Superior temporal gyrus (tissue), 1 donor: Measurements from ENCODE around the gene ZFP69B.
"Not testable (repeated sequence)": the region's sequence is repeated elsewhere in the genome, so short reads cannot be mapped to it uniquely, and the experiment has no call there.

ENCODE experiments used
- DNase-seq: peaks from one replicate; pipeline ENCODE4 v3.0.0-alpha.2; 2016; ENCODE audit errors: extremely low spot score

ZFP69B gene

DNA sequence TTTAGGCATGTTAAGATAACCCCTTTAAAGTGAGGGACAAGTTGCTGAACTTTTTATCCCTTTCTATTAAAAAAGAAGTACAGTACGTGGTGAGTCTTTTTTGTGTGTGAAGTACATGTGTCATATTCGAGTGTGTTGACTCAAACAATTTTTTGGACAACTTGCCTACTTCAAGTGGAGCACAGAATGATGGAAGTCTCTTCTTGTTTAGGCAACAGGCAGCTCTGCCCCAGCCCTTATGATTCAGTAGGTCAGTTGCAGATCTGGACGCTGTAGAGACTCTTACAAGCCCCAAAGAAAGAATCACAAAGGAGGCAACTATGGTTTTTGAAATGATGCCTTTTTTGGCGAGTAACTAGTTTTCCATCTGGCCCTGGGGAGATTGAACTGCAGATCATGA is 14.4 kb upstream of the ZFP69B start:
- DNase-seq = no peak

DNA sequence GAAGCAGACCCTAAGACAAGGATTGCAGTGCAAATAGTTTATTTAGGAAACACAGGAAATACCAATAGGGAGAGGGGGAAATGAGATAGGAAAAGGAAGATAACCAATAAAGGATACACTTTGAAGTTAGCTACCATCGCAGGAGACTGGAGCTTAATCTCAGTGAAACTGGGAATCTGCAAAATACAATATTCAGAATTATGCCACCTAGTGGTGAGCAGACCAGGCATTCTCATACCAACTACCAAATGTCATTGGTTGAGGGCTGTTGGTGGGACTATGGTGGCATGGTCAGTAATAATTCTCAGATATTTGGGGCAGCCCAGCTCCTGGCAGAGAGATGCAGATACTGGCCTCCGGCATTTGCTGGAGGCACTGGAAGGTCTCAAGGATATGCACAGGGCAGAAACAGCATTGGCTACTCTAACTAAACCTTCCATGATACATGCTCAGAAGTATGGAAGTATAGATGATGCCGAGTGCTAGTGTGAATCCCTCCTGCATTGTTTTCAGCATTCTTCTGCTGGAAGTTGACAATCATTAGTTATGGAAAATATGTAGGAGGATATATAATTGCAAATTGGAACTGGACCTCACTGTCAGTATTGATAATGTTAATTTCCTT is 11.8 kb upstream of the ZFP69B start:
- DNase-seq = peak; percentile 79

DNA sequence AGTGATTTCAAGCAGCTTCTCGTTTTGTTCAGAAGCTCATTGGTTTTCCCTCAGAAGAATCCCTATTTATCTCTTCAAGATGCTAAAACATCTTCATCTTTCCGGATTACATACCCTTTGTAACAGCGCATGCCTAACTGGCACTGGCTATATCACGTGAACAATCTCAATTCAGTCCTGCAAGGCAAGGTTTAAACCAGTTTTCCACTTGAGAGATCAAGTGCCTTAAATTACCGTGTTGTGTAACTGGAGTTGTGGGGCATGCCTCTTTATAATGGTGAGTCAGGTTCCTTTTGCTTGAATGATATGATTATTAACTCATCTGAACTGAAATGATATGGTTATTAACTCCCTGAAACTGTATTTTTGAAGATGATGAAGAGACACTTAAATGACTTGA is 11.0 kb upstream of the ZFP69B start:
- DNase-seq = no peak

DNA sequence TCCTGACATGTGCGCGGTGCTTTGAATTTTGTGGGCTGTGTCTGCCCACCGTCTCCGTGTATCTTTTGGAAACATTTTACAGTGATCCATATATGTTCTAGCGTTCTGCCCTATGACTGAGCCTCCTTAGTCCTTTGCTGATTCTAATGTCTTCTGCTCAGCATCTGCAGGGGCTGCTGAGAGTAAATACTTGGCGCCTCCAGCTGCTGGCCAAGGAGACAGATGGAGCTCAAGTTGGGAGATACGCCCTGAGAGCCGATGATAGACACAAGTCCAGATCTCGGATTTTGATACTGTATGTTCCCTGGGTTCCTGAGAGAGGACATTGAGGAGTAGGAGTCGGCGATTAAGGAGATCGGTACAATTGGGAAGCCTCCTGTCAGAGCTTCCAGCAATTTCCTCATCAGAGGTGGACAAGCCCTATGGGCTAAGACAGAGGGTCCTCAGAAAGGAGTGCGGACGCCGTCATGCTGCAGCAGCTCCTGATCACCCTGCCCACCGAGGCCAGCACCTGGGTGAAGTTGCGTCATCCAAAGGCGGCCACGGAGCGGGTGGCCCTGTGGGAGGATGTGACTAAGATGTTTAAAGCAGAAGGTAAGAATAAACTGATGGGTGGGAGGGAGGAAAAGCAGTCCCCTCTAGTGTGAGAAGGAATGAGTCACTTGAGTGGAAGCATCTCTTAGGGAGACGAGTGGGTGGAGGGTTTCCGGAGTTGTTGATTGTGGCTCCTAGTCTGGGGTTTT is 390 bp downstream of the ZFP69B start:
- peak; percentile 67 for DNase-seq

DNA sequence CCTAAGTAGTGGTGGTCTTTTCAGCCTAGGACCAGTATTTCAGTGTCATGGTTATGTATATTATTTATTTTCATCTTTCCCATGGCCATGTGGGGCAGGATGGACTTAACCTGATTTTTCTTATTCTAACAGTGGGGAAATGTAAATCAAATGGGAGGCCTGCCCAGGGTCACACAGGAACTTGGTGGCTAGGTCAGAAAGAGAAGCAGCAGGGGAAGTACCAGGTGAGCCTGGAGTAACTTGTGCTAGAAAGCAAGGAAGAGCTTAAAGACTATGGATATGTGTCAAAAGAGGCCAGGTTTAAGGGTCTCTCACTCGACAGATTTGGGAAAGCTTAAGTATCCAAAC is 936 bp downstream of the ZFP69B start:
- DNase-seq = no peak

DNA sequence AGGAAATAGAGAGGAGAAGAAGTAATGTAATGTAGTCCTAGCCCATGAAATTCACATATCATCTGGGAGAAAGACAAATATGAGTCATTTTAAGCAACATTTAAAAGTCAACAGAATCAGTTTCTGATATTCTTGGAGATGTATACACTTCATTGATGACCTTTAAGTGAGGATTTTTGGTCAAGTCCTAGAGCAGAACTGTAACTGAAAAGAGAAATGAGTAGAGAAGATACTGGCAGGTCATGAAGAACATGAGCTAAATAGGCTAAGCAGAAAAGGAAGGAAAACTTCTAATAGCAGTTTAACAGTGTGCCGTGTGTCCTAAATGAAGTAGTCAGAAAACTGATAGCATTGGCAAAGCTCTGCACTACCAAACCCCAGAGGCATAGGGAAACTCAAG is 4.6 kb downstream of the ZFP69B start:
- DNase-seq = no peak

DNA sequence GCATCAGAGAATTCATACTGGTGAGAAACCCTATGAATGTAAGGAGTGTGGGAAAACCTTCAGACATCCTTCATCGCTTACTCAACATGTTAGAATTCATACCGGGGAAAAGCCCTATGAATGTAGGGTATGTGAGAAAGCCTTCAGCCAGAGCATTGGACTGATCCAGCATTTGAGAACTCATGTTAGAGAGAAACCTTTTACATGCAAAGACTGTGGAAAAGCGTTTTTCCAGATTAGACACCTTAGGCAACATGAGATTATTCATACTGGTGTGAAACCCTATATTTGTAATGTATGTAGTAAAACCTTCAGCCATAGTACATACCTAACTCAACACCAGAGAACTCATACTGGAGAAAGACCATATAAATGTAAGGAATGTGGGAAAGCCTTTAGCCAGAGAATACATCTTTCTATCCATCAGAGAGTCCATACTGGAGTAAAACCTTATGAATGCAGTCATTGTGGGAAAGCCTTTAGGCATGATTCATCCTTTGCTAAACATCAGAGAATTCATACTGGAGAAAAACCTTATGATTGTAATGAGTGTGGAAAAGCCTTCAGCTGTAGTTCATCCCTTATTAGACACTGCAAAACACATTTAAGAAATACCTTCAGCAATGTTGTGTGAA is 12.8 kb downstream of the ZFP69B start:
- DNase-seq = no peak

DNA sequence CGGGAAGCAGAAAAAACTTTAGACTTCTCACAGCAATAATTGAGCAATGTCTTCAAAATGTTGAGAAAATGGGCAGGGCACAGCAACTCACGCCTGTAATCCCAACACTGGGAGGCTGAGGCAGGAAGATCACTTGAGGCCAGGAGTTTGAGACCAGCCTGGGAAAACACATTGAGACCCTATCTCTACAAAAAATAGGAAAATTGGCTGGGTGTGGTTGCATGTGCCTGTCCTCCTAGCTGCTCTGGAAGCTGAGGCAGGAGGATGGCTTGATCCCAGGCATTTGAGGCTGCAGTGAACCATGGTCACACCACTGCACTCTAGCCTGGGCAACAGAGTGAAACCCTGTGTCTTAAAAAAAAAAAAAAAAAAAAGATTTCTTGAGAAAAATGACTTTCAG is 19.1 kb downstream of the ZFP69B start:
- DNase-seq = no peak

DNA sequence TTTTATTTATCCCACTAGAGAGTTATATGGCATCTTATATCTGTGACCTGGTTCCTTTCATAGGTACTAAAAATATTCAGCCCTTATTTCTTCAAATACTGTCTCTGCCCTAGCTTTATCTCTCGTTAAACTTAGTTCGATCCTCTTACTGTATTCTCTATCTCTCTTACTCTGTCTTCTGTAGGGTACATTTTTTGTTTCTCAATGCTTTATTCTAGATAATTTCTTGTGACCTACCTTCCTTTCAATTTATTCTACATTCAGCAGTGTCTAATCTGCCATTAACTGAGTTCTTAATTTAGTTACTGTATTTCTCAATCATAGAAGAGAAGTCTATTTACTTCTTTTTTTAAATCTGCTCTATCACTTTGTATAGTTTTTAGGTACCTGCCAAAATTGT is 25.0 kb downstream of the ZFP69B start:
- DNase-seq = no peak

DNA sequence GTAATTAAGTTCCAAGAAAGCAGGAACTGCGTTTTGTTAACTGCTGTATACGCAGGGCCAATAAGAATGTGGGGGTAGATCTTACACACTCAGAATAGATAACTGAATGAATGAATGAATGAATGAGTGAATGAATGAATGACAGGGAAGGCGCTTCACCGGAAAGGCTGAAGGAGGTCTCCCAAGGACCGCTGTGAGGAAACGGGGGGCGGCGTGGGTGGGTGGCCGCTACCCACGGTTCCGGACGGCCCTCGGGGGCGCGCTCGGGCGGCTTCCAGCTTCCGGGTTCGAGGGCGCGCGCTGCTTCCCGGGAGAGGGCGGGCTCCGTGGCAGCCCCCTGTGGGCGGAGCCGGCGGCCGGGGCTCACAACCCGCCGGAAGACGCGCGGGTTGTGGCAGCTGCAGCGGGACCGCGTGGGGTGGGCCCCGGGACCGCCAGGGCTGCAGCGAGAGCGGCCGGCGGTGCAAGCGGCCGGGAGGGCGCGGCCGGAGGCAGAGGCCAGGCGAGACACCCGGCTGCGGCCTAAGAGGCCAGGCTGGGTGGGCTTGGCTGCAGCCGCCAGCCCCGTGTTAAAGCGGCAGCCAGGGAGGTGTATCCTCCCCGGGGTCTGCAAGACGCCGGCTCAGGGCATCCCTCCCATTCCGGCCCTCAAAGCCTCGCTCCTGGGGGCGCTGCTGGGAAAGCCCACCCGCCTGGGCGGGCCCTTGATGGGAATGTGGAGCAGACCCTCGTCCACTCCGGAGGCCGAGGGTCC is 26.8 kb downstream of the ZFP69B start, which contains the start of gene ZFP69:
TSS of gene ZFP69 (plus strand) at position 367 of the 754 bp plus-strand sequence. CDS start 2,072 bp downstream, outside the sequence.
- peak; percentile 21 for DNase-seq

DNA sequence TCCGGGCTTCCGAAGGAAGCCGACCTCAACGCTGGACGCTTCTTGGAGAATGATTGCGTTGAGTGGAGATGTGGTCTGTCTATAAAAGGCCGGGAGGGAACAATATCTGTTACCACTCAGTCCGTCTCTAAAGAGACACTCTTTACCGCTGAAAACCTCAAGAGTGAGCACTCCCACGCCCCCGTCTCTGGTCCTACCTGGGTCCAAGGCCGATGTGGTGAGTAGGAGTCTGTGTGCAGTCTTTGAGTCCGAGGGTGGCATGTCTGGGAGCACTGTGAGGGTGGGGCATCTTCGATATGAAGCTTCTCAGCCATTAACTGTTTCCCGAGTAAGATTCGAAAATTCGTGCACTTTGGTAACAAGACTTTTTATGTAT is 27.4 kb downstream of the ZFP69B start:
- peak; percentile 17 for DNase-seq

DNA sequence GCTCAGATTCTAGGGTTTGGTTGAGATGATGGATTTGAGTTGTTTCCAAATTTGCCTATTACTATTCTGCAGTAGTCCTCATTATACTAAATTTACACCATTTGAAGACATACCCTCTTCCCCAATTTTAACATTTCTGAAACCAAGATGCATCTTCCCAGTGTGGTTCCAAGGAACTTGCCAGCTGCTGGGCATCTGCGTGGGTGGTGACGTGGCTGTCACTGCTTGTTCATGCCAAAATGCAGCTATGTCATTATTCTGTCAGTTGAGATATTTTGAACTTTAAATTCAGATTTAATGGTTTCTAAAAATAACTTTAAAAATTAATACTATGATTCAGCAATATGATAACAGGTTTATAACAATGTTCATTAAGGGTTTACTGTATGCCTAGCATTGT is 28.0 kb downstream of the ZFP69B start:
- DNase-seq = peak; percentile 10

DNA sequence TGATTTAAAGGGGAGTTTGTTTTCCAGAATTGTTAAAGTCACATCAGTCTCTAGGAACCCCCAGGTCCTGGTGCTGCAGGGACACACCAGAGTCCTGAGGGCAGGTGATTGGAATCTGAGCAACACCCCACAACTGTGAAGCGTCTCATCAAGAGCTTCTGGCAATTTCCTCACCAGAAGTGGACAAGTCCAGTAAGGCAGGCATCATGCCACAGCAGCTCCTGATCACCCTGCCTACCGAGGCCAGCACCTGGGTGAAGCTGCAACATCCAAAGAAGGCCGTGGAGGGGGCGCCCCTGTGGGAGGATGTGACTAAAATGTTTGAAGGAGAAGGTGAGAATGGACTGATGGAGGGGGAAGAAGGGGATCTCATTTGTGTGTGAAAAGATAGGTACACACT is 28.9 kb downstream of the ZFP69B start:
- no peak for DNase-seq

DNA sequence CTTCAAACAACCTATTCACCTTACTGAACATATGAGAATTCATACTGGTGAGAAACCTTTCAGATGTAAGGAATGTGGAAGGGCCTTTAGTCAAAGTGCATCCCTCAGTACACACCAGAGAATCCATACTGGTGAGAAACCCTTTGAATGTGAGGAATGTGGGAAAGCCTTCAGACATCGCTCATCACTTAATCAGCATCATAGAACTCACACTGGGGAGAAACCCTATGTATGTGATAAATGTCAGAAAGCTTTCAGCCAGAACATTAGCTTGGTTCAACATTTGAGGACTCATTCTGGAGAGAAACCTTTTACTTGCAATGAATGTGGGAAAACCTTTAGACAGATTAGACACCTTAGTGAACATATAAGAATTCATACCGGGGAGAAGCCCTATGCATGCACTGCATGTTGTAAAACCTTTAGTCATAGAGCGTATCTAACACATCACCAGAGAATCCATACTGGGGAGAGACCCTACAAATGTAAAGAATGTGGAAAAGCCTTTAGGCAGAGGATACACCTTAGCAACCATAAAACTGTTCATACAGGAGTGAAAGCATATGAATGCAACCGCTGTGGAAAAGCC is 45.1 kb downstream of the ZFP69B start:
- DNase-seq = no peak

DNA sequence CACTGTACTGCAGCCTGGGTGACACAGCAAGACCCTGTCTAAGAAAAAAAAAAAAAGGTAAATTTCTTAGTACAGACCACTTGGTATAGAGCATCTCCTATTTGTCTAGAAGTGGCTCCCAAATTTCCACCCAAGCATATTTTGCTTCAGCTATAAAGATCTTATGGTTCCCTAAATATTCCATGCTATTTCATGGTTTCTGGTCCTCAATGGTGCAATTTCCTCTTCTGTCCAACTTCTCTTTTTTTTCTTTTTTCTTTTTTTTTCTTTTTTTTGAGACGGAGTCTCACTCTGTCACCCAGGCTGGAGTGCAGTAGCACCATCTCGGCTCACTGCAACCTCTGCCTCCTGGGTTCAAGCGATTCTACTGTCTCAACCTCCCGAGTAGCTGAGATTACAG is 52.4 kb downstream of the ZFP69B start:
- not testable (repeated sequence) for DNase-seq

DNA sequence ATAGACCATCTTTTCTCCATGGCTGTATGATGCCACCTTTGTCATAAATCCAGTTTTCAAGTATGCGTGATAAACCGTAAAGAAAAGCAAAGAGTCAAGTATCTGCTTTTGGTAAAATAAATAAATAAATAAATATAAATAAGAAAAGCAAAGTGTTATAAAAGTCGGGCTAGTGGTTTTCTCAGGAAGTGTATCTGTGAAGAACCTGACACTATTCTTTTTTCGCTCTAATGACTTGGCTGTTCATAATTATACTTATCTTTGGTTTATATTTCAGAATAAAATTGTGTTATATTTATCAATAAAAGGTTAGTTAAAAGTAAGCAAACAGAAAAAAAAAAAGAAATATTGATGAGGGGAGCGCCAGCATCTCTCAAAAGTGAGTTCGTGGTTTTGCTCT is 57.7 kb downstream of the ZFP69B start:
- peak; percentile 7 for DNase-seq

DNA sequence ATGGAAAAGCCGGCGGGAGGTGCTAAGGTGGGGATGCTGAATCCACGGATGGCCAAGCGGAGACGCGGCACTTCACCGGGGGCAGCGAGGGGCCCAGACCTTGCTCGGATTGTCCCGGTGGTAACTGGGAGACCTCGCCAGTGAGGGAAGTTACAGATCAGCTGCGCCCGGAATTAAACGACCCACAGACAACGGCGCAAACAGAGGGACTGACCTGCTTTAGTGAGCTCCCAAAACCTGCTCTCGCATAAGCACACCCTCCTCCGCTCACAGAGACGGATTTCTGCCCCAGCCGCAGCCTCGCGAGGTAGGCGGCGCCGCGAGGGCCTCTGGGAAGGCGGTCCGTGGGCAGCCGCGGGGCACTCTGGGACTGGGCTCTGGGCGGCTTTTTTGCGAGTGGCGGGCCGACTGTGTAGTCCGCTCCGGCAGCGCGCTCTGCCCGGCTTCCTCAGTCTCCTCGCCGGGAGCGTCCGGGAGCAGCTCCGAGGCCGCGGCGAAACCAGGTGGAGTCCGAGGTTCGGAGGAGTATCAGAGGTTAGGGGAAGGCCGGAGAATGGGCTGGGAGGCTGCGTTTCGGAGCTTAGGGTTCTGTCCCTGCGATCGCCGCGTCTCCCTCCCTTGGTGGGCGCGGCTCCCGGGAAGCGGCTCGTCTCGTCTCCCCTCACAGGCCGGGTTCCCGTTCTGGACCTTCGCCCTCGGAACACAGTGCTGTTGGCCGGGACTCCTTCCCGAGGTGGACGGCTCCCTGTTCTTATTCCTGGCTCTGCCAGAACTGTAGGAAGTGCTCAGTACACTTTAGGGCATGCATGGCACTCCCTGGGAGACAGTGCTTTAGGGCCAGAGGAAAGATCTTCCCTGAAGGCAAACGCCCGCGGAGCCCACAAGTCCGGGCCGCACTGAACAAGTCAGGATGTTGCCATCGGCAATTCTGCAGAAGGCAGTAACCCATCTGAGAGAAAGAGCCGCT is 58.4 kb downstream of the ZFP69B start, which contains the start of gene EXO5:
TSS of gene EXO5 (plus strand) at position 393 of the 967 bp plus-strand sequence. CDS start 5,778 bp downstream, outside the sequence.
- peak; percentile 73 for DNase-seq
